Measurements from ENCODE around the gene FARSB. TPM values are rescaled to one million over a fixed set of nuclear protein-coding genes. Genes with fewer than 3 reads are reported as not detected.

FARSB gene
- total RNA-seq, 4 donors from 2014 or later = 11.1 to 14.3 (median 13.0) TPM

DNA sequence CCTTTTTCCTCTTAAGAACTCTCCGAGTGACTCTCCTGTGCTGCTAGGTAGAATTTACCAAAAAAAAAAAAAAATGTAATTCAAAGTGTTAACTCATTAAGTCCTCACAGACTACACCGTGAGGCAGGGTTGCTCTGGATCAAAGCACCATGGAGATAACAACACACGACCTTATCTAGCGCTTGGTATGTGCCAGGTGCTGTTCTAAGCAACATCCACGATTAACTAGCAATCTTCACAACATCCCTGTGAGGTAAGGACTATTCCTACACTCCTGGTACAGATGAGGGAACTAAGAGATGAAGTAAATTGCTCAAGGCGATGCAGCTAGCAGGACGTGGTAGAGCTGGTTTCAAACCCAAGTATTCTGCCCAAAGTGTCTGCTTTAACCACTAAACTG is 17.4 kb upstream of the FARSB start:
- no peaks in the 10 kb centered on the region for H3K9me3 ChIP-seq
- TF ChIP-seq, protein P1, sequence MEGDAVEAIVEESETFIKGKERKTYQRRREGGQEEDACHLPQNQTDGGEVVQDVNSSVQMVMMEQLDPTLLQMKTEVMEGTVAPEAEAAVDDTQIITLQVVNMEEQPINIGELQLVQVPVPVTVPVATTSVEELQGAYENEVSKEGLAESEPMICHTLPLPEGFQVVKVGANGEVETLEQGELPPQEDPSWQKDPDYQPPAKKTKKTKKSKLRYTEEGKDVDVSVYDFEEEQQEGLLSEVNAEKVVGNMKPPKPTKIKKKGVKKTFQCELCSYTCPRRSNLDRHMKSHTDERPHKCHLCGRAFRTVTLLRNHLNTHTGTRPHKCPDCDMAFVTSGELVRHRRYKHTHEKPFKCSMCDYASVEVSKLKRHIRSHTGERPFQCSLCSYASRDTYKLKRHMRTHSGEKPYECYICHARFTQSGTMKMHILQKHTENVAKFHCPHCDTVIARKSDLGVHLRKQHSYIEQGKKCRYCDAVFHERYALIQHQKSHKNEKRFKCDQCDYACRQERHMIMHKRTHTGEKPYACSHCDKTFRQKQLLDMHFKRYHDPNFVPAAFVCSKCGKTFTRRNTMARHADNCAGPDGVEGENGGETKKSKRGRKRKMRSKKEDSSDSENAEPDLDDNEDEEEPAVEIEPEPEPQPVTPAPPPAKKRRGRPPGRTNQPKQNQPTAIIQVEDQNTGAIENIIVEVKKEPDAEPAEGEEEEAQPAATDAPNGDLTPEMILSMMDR (IDR thresholded peaks at IDR 0.05) = no peak
- no peak for TF ChIP-seq POLR2AphosphoS5 (IDR thresholded peaks at IDR 0.05)
- TF ChIP-seq POLR2A (IDR thresholded peaks at IDR 0.05) = no peak
- no peak for TF ChIP-seq EP300 (IDR thresholded peaks at IDR 0.05)
- H3K36me3 ChIP-seq = no peaks in the 10 kb centered on the region
- no peak overlapping the region for H3K4me3 ChIP-seq
- WGBS, 2 donors (ENCODE audit: low coverage in 1 of 2) = 58 to 69% methylated on average over 2 to 7 of the region's 7 CpGs
- H3K27ac ChIP-seq = no peak overlapping the region
- peaks cover 14% of the 10 kb centered on the region for H3K27me3 ChIP-seq
- peaks cover 0 to 13% (median 7%) of the 10 kb centered on the region in 3 donors for H3K4me1 ChIP-seq
- ATAC-seq = no peak

DNA sequence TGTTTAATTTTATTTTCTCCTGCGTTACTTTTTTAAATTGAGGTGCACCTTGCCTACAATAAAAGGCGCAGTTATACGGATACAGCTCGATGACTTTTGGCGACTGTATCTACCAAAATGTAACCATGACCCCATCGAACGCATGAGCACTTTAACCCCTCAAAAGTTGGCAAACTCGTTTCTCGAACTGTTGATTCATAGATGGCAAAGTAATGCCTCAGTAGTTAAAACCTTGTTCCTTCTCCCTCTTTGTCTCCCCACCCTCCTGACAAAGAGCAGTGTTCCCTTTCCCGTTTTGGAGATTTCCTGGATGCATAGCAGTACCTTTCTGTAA is 16.1 kb upstream of the FARSB start:
- peaks cover 14% of the 10 kb centered on the region for H3K27me3 ChIP-seq
- no peaks in the 10 kb centered on the region for H3K9me3 ChIP-seq
- H3K36me3 ChIP-seq = no peaks in the 10 kb centered on the region
- peak overlapping the region in 1 of 2 donors; percentile 53 for H3K4me3 ChIP-seq
- H3K4me1 ChIP-seq = peaks cover 0 to 13% (median 7%) of the 10 kb centered on the region in 3 donors
- WGBS, 2 donors (ENCODE audit: low coverage in 1 of 2) = 22 to 31% methylated on average over 9 to 10 of the region's 10 CpGs
- TF ChIP-seq POLR2A (IDR thresholded peaks at IDR 0.05) (no peak), EP300 (IDR thresholded peaks at IDR 0.05) (no peak), POLR2AphosphoS5 (IDR thresholded peaks at IDR 0.05) (no peak)
- TF ChIP-seq, protein P1 (IDR thresholded peaks at IDR 0.05) = no peak
- H3K27ac ChIP-seq = no peak overlapping the region
- ATAC-seq = no peak

DNA sequence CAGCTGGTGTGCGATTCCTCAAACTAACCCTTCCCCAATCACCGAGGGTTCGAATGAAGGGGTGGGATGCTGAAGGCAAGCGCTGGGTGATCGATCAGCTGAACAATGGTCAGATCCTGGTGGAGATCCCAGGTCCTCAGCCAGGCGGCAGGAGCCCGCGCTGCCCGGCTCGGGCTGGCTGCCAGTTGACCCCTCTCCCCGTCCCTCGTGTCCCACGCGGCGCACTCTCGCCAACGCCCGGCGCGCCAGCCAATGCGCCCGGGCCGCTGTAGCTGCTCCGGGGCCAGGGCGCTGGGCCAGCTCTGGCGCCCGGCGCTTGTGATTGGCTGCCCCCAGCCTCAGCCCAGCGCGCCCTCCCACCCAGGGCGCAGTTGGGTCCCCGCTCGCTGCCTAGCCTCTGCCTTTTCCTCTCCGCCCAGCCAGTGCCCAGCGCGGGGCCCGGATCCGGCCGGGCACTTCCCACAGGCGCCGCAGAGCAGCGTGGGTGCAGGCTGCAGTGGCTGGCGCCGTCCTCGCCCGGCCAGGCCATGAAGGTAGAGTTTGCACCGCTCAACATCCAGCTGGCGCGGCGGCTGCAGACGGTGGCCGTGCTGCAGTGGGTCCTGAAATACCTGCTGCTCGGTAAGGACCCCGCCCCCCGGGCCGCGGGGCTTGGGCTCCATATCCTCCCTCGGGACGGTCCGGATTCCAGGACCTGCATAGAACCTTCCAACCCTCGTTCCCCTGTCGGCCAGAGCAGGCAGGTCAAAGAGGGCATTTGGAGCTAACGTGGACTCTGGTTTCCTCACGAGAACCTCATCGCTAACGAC is 15.6 kb upstream of the FARSB start, which contains the start of gene MOGAT1:
Gene MOGAT1, plus strand, starts transcription at position 400 of the 809 bp plus-strand sequence. Its CDS starts 128 bp downstream, at position 528.
- peak within 1 kb of the TSS; percentile 10 to 53 for H3K4me3 ChIP-seq
- WGBS, 2 donors (ENCODE audit: low coverage in 1 of 2) = 0 to 12% methylated on average over 2 to 12 of the region's 66 CpGs
- TF ChIP-seq POLR2A (IDR thresholded peaks at IDR 0.05) (no peak), POLR2AphosphoS5 (IDR thresholded peaks at IDR 0.05) (no peak), EP300 (IDR thresholded peaks at IDR 0.05) (no peak)
- TF ChIP-seq, protein P1 (IDR thresholded peaks at IDR 0.05) = no peak
- H3K9me3 ChIP-seq = no peaks in the 10 kb centered on the region
- H3K4me1 ChIP-seq = peaks cover 0 to 13% (median 7%) of the 10 kb centered on the region in 3 donors
- ATAC-seq = peak; percentile 66
- no peak within 1 kb of the TSS for H3K27ac ChIP-seq
- H3K27me3 ChIP-seq = peaks cover 14% of the 10 kb centered on the region
- H3K36me3 ChIP-seq = no peaks in the 10 kb centered on the region

DNA sequence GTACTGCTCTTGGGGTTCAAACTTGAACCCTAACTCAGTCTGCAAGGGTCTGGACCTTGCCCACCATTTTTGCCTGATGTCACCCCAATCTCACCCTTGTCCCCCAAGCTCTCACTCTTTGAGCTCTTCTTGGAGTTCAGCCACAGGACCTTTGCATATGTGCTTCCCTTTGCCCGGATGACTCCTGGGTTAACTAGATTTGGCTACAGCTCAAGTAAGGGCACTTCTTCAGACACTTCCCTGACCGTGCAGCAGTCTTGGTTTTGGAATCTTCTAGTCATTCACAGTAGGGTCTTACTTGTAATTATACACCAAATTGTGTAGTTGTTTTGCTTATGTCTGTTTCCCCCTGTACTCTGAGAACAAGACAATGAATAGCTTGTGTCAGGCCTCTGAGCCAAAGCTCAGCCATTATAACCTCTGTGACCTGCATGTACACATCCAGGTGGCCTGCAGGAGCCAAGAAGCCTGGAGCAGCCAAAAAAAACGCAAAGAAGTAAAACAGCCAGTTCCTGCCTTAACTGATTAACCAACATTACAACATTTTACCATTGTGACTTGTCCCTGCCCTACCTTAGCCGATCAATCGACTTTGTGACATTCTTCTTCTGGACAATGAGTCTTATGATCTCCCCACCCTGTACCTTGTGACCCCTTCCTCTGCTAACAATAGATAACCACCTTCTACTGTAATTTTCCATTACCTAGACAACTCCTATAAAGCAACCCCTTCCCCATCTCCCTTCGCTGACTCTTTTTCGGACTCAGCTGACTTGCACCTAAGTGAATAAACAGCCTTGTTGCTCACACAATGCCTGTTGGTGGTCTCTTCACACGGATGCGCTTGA is 14.5 kb upstream of the FARSB start:
- TF ChIP-seq POLR2AphosphoS5 (IDR thresholded peaks at IDR 0.05) (no peak), EP300 (IDR thresholded peaks at IDR 0.05) (no peak), POLR2A (IDR thresholded peaks at IDR 0.05) (no peak)
- TF ChIP-seq, protein P1 (IDR thresholded peaks at IDR 0.05) = no peak
- no peak for ATAC-seq
- 83 to 91% methylated on average over 4 to 9 of the region's 9 CpGs for WGBS, 2 donors (ENCODE audit: low coverage in 1 of 2)
- Histone ChIP-seq H3K4me1 (peaks cover 0 to 13% (median 7%) of the 10 kb centered on the region in 3 donors), H3K36me3 (no peaks in the 10 kb centered on the region), H3K9me3 (no peaks in the 10 kb centered on the region), H3K27me3 (peaks cover 14% of the 10 kb centered on the region), H3K4me3 (no peak overlapping the region), H3K27ac (no peak overlapping the region)

Data from gastroesophageal sphincter (tissue), 4 donors.